ENCODE data around the gene NDUFAF3. TPM values are rescaled to one million over a fixed set of nuclear protein-coding genes. Genes with fewer than 3 reads are reported as not detected.
A peak's percentile ranks its signal among the peaks of the same experiment; 100 is the strongest.
"Not testable (repeated sequence)": the region's sequence is repeated elsewhere in the genome, so short reads cannot be mapped to it uniquely, and the experiment has no call there.

The NDUFAF3 gene
- total and polyA plus RNA-seq, 4 experiments from 2014 or later: 77.9 to 169 (median 115) TPM

GRCh38 chr3:49005998-49006397, 15.9 kb upstream of the NDUFAF3 start:
- Histone ChIP-seq H3K9me3 (ENCODE audit: control insufficient read depth in 1 of 2, low read length in 2 of 2) (no peaks in the 10 kb centered on the region), H3K27ac (ENCODE audit: low read depth, low read length) (peak overlapping the region; percentile 87), H3K4me1 (ENCODE audit: insufficient read depth, low read length) (peaks cover 20% of the 10 kb centered on the region), H3K27me3 (ENCODE audit: insufficient read depth, low read length) (no peaks in the 10 kb centered on the region), H3K36me3 (ENCODE audit: insufficient read depth, low read length) (no peaks in the 10 kb centered on the region), H3K4me3 (ENCODE audit: low read length in 2 of 2) (peak overlapping the region in 1 of 2 donors; percentile 97)
- intact Hi-C loops (cut with micrococcal nuclease): loop anchor here (5.0 kb wide), 1 partner anchor 319 kb away; the partner anchor contains the start of gene NCKIPSD
- Mint-ChIP-seq H3K4me1 (peaks cover 15 to 31% (median 22%) of the 10 kb centered on the region in 4 donors), H3K36me3 (peaks cover 0 to 13% of the 10 kb centered on the region in 2 donors), H3K4me3 (peak overlapping the region; percentile 93 to 99 (median 98)), H3K27me3 (no peaks in the 10 kb centered on the region), H3K9me3 (peaks cover 0 to 2% (median 0%) of the 10 kb centered on the region in 8 donors), H3K27ac (peak overlapping the region in 6 of 7 donors; percentile 78 to 99 (median 99))
- peak in 1 of 5 donors; percentile 22 for DNase-seq
- POLR2A ChIA-PET (ENCODE audit: partially characterized antibody): interaction anchor here (3.2 to 22.1 kb wide), 3 partner anchors 15 to 88 kb away, joined by 69 to 629 read pairs (median 191); partner anchors contain the start of genes DALRD3, IMPDH2, NDUFAF3 and P4HTM
- CTCF ChIA-PET (ENCODE audit: partially characterized antibody): interaction anchor here (0.5 to 10.3 kb wide), 3 partner anchors 15 to 264 kb away, joined by 3 to 173 read pairs (median 136); partner anchors contain the start of genes DALRD3, NDUFAF3 and P4HTM

- Mint-ChIP-seq H3K4me3 (peak overlapping the region; percentile 93 to 99 (median 98)), H3K4me1 (peaks cover 15 to 31% (median 22%) of the 10 kb centered on the region in 4 donors), H3K9me3 (peaks cover 0 to 2% (median 0%) of the 10 kb centered on the region in 8 donors), H3K27ac (peak overlapping the region; percentile 95 to 100 (median 99)), H3K36me3 (peaks cover 0 to 17% of the 10 kb centered on the region in 2 donors), H3K27me3 (no peaks in the 10 kb centered on the region)
- ChIA-PET CTCF (ENCODE audit: partially characterized antibody) (interaction anchor here (0.5 to 10.3 kb wide), 19 partner anchors 11 to 443 kb away, joined by 3 to 173 read pairs (median 4); partner anchors contain the start of genes DALRD3, IMPDH2, NDUFAF3 and P4HTM), POLR2A (ENCODE audit: partially characterized antibody) (interaction anchor here (0.7 to 22.1 kb wide), 19 partner anchors 9 to 1594 kb away, joined by 3 to 629 read pairs (median 6); partner anchors contain the start of genes DAG1, DALRD3, IMPDH2 and IP6K2)
- H3K27me3 ChIP-seq (ENCODE audit: insufficient read depth, low read length): no peaks in the 10 kb centered on the region
- no peaks in the 10 kb centered on the region for H3K9me3 ChIP-seq (ENCODE audit: control insufficient read depth in 1 of 2, low read length in 2 of 2)
- peak overlapping the region; percentile 52 to 97 for H3K4me3 ChIP-seq (ENCODE audit: low read length in 2 of 2)
- H3K36me3 ChIP-seq (ENCODE audit: insufficient read depth, low read length): peaks cover 3% of the 10 kb centered on the region
- intact Hi-C loops (cut with micrococcal nuclease): loop anchor here (1.0 to 5.0 kb wide), 5 partner anchors 15 to 319 kb away; partner anchors contain the start of genes IMPDH2, NCKIPSD, P4HTM and QRICH1
- peaks cover 20% of the 10 kb centered on the region for H3K4me1 ChIP-seq (ENCODE audit: insufficient read depth, low read length)
- DNase-seq: peak in 3 of 5 donors; percentile 26 to 61 (median 31)
- H3K27ac ChIP-seq (ENCODE audit: low read depth, low read length): peak overlapping the region; percentile 87
These were observed 15.4 kb upstream of the NDUFAF3 start for GRCh38 chr3:49006408-49007067.

GRCh38 chr3:49007068-49007770, 14.7 kb upstream of the NDUFAF3 start, which contains the start of gene WDR6:
WDR6 (plus strand) TSS chr3:49007391; CDS start chr3:49007432, 41 bp downstream.
- no peaks in the 10 kb centered on the region for H3K9me3 ChIP-seq (ENCODE audit: control insufficient read depth in 1 of 2, low read length in 2 of 2)
- ChIA-PET CTCF (ENCODE audit: partially characterized antibody) (interaction anchor here (0.6 to 10.3 kb wide), 19 partner anchors 12 to 442 kb away, joined by 3 to 173 read pairs (median 4); partner anchors contain the start of genes DALRD3, IMPDH2, IP6K2 and NDUFAF3), POLR2A (ENCODE audit: partially characterized antibody) (interaction anchor here (0.7 to 22.1 kb wide), 24 partner anchors 10 to 1594 kb away, joined by 3 to 629 read pairs (median 4); partner anchors contain the start of genes ARIH2, DAG1, DALRD3 and IMPDH2)
- H3K4me1 Mint-ChIP-seq: peaks cover 15 to 37% (median 24%) of the 10 kb centered on the region in 4 donors
- peak within 1 kb of the TSS; percentile 95 to 100 (median 99) for H3K27ac Mint-ChIP-seq
- H3K36me3 ChIP-seq (ENCODE audit: insufficient read depth, low read length): peaks cover 10% of the 10 kb centered on the region
- H3K36me3 Mint-ChIP-seq: peaks cover 0 to 24% of the 10 kb centered on the region in 2 donors
- H3K27me3 Mint-ChIP-seq: no peaks in the 10 kb centered on the region
- H3K9me3 Mint-ChIP-seq: peaks cover 0 to 2% (median 0%) of the 10 kb centered on the region in 8 donors
- DNase-seq: peak; percentile 95 to 98 (median 97)
- intact Hi-C loops (cut with micrococcal nuclease): loop anchor here (1.0 to 5.0 kb wide), 5 partner anchors 14 to 320 kb away; partner anchors contain the start of genes IMPDH2, NCKIPSD, P4HTM and QRICH1
- H3K27me3 ChIP-seq (ENCODE audit: insufficient read depth, low read length): no peaks in the 10 kb centered on the region
- H3K27ac ChIP-seq (ENCODE audit: low read depth, low read length): peak within 1 kb of the TSS; percentile 87
- peak within 1 kb of the TSS; percentile 93 to 99 (median 98) for H3K4me3 Mint-ChIP-seq
- H3K4me3 ChIP-seq (ENCODE audit: low read length in 2 of 2): peak within 1 kb of the TSS; percentile 81 to 97
- peaks cover 20% of the 10 kb centered on the region for H3K4me1 ChIP-seq (ENCODE audit: insufficient read depth, low read length)

- peak overlapping the region; percentile 81 to 97 for H3K4me3 ChIP-seq (ENCODE audit: low read length in 2 of 2)
- peak overlapping the region; percentile 95 to 100 (median 99) for H3K27ac Mint-ChIP-seq
- DNase-seq: peak; percentile 82 to 90 (median 84)
These were observed 14.0 kb upstream of the NDUFAF3 start for GRCh38 chr3:49007771-49008528.

GRCh38 chr3:49008627-49009026, 13.3 kb upstream of the NDUFAF3 start:
- Histone ChIP-seq H3K36me3 (ENCODE audit: insufficient read depth, low read length) (peaks cover 24% of the 10 kb centered on the region), H3K4me1 (ENCODE audit: insufficient read depth, low read length) (peaks cover 20% of the 10 kb centered on the region), H3K27ac (ENCODE audit: low read depth, low read length) (peak overlapping the region; percentile 87)
- intact Hi-C loops (cut with micrococcal nuclease): loop anchor here (5.0 kb wide), 1 partner anchor 321 kb away; the partner anchor contains the start of gene NCKIPSD
- CTCF ChIA-PET (ENCODE audit: partially characterized antibody): interaction anchor here (6.4 to 10.3 kb wide), 2 partner anchors 12 to 21 kb away, joined by 136 to 173 read pairs; partner anchors contain the start of genes DALRD3, NDUFAF3 and P4HTM
- H3K4me1 Mint-ChIP-seq: peaks cover 15 to 37% (median 24%) of the 10 kb centered on the region in 4 donors
- not testable (repeated sequence) for H3K9me3 Mint-ChIP-seq; H3K27me3 ChIP-seq (ENCODE audit: insufficient read depth, low read length); H3K27me3 Mint-ChIP-seq; H3K4me3 ChIP-seq (ENCODE audit: low read length in 2 of 2); DNase-seq; H3K9me3 ChIP-seq (ENCODE audit: control insufficient read depth in 1 of 2, low read length in 2 of 2)
- peaks cover 0 to 34% of the 10 kb centered on the region in 2 donors for H3K36me3 Mint-ChIP-seq
- POLR2A ChIA-PET (ENCODE audit: partially characterized antibody): interaction anchor here (1.7 to 22.1 kb wide), 5 partner anchors 13 to 97 kb away, joined by 3 to 629 read pairs (median 69); partner anchors contain the start of genes DALRD3, IMPDH2, NDUFAF3 and P4HTM
- H3K27ac Mint-ChIP-seq: peak overlapping the region; percentile 95 to 100 (median 99)
- H3K4me3 Mint-ChIP-seq: peak overlapping the region; percentile 93 to 99 (median 98)

More at GRCh38 chr3:49007771-49008528, 14.0 kb upstream of the NDUFAF3 start:
- peak overlapping the region; percentile 93 to 99 (median 98) for H3K4me3 Mint-ChIP-seq
- no peaks in the 10 kb centered on the region for H3K9me3 ChIP-seq (ENCODE audit: control insufficient read depth in 1 of 2, low read length in 2 of 2)
- peaks cover 20% of the 10 kb centered on the region for H3K4me1 ChIP-seq (ENCODE audit: insufficient read depth, low read length)
- H3K36me3 ChIP-seq (ENCODE audit: insufficient read depth, low read length): peaks cover 17% of the 10 kb centered on the region
- H3K27me3 Mint-ChIP-seq: no peaks in the 10 kb centered on the region
- peak overlapping the region; percentile 87 for H3K27ac ChIP-seq (ENCODE audit: low read depth, low read length)
- H3K27me3 ChIP-seq (ENCODE audit: insufficient read depth, low read length): no peaks in the 10 kb centered on the region
- intact Hi-C loops (cut with micrococcal nuclease): loop anchor here (1.0 to 5.0 kb wide), 5 partner anchors 13 to 321 kb away; partner anchors contain the start of genes IMPDH2, NCKIPSD, P4HTM and QRICH1
- peaks cover 0 to 28% of the 10 kb centered on the region in 2 donors for H3K36me3 Mint-ChIP-seq
- H3K9me3 Mint-ChIP-seq: peaks cover 0 to 2% (median 0%) of the 10 kb centered on the region in 8 donors
- peaks cover 15 to 37% (median 24%) of the 10 kb centered on the region in 4 donors for H3K4me1 Mint-ChIP-seq
- POLR2A ChIA-PET (ENCODE audit: partially characterized antibody): interaction anchor here (0.8 to 22.1 kb wide), 22 partner anchors 11 to 462 kb away, joined by 3 to 629 read pairs (median 4); partner anchors contain the start of genes ARIH2, DAG1, DALRD3 and IMPDH2
- CTCF ChIA-PET (ENCODE audit: partially characterized antibody): interaction anchor here (0.8 to 10.3 kb wide), 11 partner anchors 13 to 441 kb away, joined by 3 to 173 read pairs (median 4); partner anchors contain the start of genes DALRD3, IMPDH2, IP6K2 and NDUFAF3

All from CD4-positive, alpha-beta memory T cell (primary cell).